HG03457 (cell line): Measurements from ENCODE around the gene NEIL1.
"Not testable (repeated sequence)": the region's sequence is repeated elsewhere in the genome, so short reads cannot be mapped to it uniquely, and the experiment has no call there.

ENCODE experiments used
- ATAC-seq: cut with Tn5 transposase; IDR thresholded peaks from one replicate; pipeline ENCODE4 v1.9.1; 2021; ENCODE audit warnings: moderate number of reproducible peaks; ENCODE audit not compliant: unreplicated experiment

The NEIL1 gene

GRCh38 chr15:75332093-75332492 is 14.7 kb upstream of the NEIL1 start:
- not testable (repeated sequence) for ATAC-seq

- not testable (repeated sequence) for ATAC-seq
Measured at GRCh38 chr15:75333654-75334419, 13.0 kb upstream of the NEIL1 start.

GRCh38 chr15:75335313-75335704 is 11.5 kb upstream of the NEIL1 start:
- no peak for ATAC-seq

GRCh38 chr15:75335705-75336355 is 11.0 kb upstream of the NEIL1 start, which contains the start of gene COMMD4:
Gene COMMD4, plus strand, starts transcription at chr15:75336063. Its CDS starts 27 bp downstream, at chr15:75336090.
- ATAC-seq: no peak

- ATAC-seq: no peak
Measured at GRCh38 chr15:75338661-75339240, 8.1 kb upstream of the NEIL1 start.

- ATAC-seq: no peak
Measured at GRCh38 chr15:75339531-75340240, 7.2 kb upstream of the NEIL1 start.

- no peak for ATAC-seq
Measured at GRCh38 chr15:75342221-75342620, 4.6 kb upstream of the NEIL1 start.

- not testable (repeated sequence) for ATAC-seq
Measured at GRCh38 chr15:75343953-75344352, 2.9 kb upstream of the NEIL1 start.

GRCh38 chr15:75347222-75348033 is 589 bp downstream of the NEIL1 start:
- no peak for ATAC-seq

GRCh38 chr15:75348034-75348561 is 1.3 kb downstream of the NEIL1 start:
- no peak for ATAC-seq

- no peak for ATAC-seq
Measured at GRCh38 chr15:75348562-75349350, 1.9 kb downstream of the NEIL1 start.

- ATAC-seq: not testable (repeated sequence)
Measured at GRCh38 chr15:75349351-75349669, 2.5 kb downstream of the NEIL1 start.

GRCh38 chr15:75349851-75350588 is 3.2 kb downstream of the NEIL1 start:
- no peak for ATAC-seq

GRCh38 chr15:75350601-75351361 is 3.9 kb downstream of the NEIL1 start:
- no peak for ATAC-seq

- no peak for ATAC-seq
Measured at GRCh38 chr15:75352186-75353080, 5.6 kb downstream of the NEIL1 start.

GRCh38 chr15:75353604-75354003 is 6.8 kb downstream of the NEIL1 start:
- no peak for ATAC-seq

GRCh38 chr15:75354454-75354853 is 7.6 kb downstream of the NEIL1 start:
- ATAC-seq: no peak
